Measurements from ENCODE around the gene RNPC3.
"Not testable (repeated sequence)": the region's sequence is repeated elsewhere in the genome, so short reads cannot be mapped to it uniquely, and the experiment has no call there.

DNA sequence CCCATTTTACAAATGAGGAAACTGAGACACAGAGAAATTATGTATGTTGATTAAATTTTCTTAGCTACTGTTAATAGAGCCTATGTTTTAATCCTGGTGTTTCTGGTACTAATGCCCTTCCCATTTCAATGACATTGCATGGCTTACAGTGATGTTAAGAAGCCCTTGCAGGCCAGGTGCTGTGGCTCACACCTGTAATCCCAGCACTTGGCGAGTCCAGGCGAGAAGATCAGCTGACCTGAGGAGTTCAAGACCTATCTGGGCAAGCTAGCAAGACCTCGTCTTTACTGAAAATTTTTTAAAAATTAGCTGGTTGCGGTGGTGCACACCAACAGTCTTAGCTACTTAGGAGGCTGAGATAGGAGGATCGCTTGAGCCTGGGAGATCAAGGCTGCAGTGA, 51.3 kb downstream of the RNPC3 start:
- TF ChIP-seq, protein P1, sequence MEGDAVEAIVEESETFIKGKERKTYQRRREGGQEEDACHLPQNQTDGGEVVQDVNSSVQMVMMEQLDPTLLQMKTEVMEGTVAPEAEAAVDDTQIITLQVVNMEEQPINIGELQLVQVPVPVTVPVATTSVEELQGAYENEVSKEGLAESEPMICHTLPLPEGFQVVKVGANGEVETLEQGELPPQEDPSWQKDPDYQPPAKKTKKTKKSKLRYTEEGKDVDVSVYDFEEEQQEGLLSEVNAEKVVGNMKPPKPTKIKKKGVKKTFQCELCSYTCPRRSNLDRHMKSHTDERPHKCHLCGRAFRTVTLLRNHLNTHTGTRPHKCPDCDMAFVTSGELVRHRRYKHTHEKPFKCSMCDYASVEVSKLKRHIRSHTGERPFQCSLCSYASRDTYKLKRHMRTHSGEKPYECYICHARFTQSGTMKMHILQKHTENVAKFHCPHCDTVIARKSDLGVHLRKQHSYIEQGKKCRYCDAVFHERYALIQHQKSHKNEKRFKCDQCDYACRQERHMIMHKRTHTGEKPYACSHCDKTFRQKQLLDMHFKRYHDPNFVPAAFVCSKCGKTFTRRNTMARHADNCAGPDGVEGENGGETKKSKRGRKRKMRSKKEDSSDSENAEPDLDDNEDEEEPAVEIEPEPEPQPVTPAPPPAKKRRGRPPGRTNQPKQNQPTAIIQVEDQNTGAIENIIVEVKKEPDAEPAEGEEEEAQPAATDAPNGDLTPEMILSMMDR (IDR thresholded peaks at IDR 0.05): not testable (repeated sequence)
- TF ChIP-seq POLR2A (IDR thresholded peaks at IDR 0.05): not testable (repeated sequence)
